ENCODE results near the gene SMAD4. TPM values are rescaled to one million over a fixed set of nuclear protein-coding genes. Genes with fewer than 3 reads are reported as not detected.

The SMAD4 gene
- total and polyA plus RNA-seq, 2 of the 8 experiments (the other 6 are each of a cell fraction or from before 2014, with no cell fraction given), result 86.5 to 139 TPM

DNA sequence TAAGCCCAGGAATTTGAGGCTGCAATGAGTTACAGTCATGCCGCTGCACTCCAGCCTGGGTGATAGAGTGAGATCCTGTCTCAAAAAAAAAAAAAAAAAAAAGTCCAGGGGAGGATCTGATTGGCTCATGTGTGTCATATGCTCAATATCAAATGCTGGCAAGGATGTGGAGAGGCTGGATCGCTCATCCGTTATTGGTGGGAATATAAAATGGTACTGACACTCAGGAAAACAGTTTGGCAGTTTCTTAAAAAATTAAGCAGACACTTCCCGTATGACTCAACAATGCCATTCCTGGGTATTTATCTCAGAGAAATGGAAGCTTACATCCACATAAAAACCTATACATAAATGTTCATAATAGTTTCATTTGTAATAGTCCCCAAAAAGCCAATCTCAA is 98.5 kb downstream of the SMAD4 start:
- Histone ChIP-seq H2BK15ac (ENCODE audit: low read length) (no peak overlapping the region), H3K36me3 (ENCODE audit: control insufficient read depth in 2 of 4, insufficient read depth in 4 of 4, low read length in 3 of 4) (no peaks in the 10 kb centered on the region), H2BK120ac (replicated peaks; ENCODE audit: low read depth, low read length) (no peak overlapping the region), H3K27me3 (replicated peaks in 1 of 4; ENCODE audit: control insufficient read depth in 3 of 4, extremely low read depth in 1 of 4, insufficient read depth in 3 of 4, low read length in 3 of 4) (no peaks in the 10 kb centered on the region), H2AFZ (ENCODE audit: low read length) (no peak overlapping the region), H3K4me1 (replicated peaks in 1 of 4; ENCODE audit: control insufficient read depth in 3 of 4, insufficient read depth in 4 of 4, low read length in 3 of 4) (no peaks in the 10 kb centered on the region), H4K20me1 (replicated peaks in 1 of 2; ENCODE audit: control insufficient read depth in 1 of 2, insufficient read depth in 2 of 2, low read length in 2 of 2) (no peaks in the 10 kb centered on the region), H3K4me3 (ENCODE audit: extremely low read depth in 1 of 4, insufficient read depth in 2 of 4, low read depth in 3 of 4, low read length in 4 of 4) (no peak overlapping the region), H2BK5ac (ENCODE audit: low read depth, low read length) (no peak overlapping the region), H2BK12ac (ENCODE audit: low read depth, low read length) (no peak overlapping the region), H3K27ac (ENCODE audit: low read depth, low read length) (no peak overlapping the region), H3K4ac (replicated peaks; ENCODE audit: insufficient read length, low read depth, low read length) (no peak overlapping the region), H4K8ac (ENCODE audit: extremely low read depth, insufficient read depth, low read length) (no peak overlapping the region), H3K18ac (ENCODE audit: extremely low read depth, low read length) (no peak overlapping the region), H2AK5ac (ENCODE audit: low read depth, low read length) (no peak overlapping the region), H3K56ac (replicated peaks; ENCODE audit: insufficient read length, low read depth, low read length) (no peak overlapping the region), H3K9me3 (ENCODE audit: insufficient read depth in 2 of 2, low read depth in 1 of 2, low read length in 1 of 2) (no peaks in the 10 kb centered on the region), H3K14ac (ENCODE audit: insufficient read length) (no peak overlapping the region), H2BK20ac (ENCODE audit: low read length) (no peak overlapping the region), H3K4me2 (ENCODE audit: insufficient read depth in 1 of 2, low read depth in 2 of 2, low read length in 2 of 2) (no peak overlapping the region), H4K91ac (replicated peaks; ENCODE audit: insufficient read length, low read length) (no peak overlapping the region), H3K79me1 (ENCODE audit: low read depth, low read length) (no peaks in the 10 kb centered on the region), H3K23me2 (ENCODE audit: low read depth, low read length) (no peaks in the 10 kb centered on the region), H4K5ac (ENCODE audit: insufficient read length, low read depth, low read length) (no peak overlapping the region), H3K23ac (ENCODE audit: insufficient read length) (no peak overlapping the region), H3K79me2 (ENCODE audit: control insufficient read depth in 1 of 2, insufficient read depth in 2 of 2, low read length in 2 of 2) (no peaks in the 10 kb centered on the region), H3K9ac (replicated peaks in 1 of 4; ENCODE audit: extremely low read depth in 1 of 4, low read depth in 3 of 4, low read length in 3 of 4) (no peak overlapping the region)
- TF ChIP-seq MAFK (IDR thresholded peaks at IDR 0.05; ENCODE audit: low read depth, low read length) (no peak), JUND (IDR thresholded peaks at IDR 0.05; ENCODE audit: low read length) (no peak), BACH1 (IDR thresholded peaks at IDR 0.05; ENCODE audit: low read length) (no peak), NRF1 (IDR thresholded peaks at IDR 0.05; ENCODE audit: low read depth, low read length) (no peak)
- DNase-seq (ENCODE audit: low read depth in 1 of 2, low spot score in 2 of 2), result no peak
- ChIA-PET POLR2A (ENCODE audit: partially characterized antibody) (interaction anchor here (1.2 kb wide), 1 partner anchor 8 kb away, joined by 3 read pairs; no protein-coding TSS in a partner anchor), CTCF (ENCODE audit: partially characterized antibody) (no interaction called here)
- WGBS, 2 experiments (ENCODE audit: extremely low coverage in 1 of 2, insufficient coverage in 1 of 2, insufficient read length in 1 of 2, insufficient replicate concordance in 2 of 2, low coverage in 1 of 2, low lambda C conversion rate in 2 of 2, missing lambda C conversion rate in 1 of 2), result 92% methylated on average over 4 of the region's 4 CpGs; no CpG with 5 or more reads in 1 of the 2 experiments
- no peak for FAIRE-seq

All from H1 (cell line).